Smooth muscle cell (in vitro differentiated cells): ENCODE results near the gene CDC42BPA. TPM values are rescaled to one million over a fixed set of nuclear protein-coding genes. Genes with fewer than 3 reads are reported as not detected.
"Not testable (repeated sequence)": the region's sequence is repeated elsewhere in the genome, so short reads cannot be mapped to it uniquely, and the experiment has no call there.

ENCODE experiments used
- DNase-seq: peaks from one replicate; lab custom pipeline; 2025; ENCODE audit not compliant: unreplicated experiment; lab: John Stamatoyannopoulos, UW
- H2AFZ ChIP-seq: fragments of 200-600 bp; sonication (generic); 2 replicates; pipeline ENCODE4 v1.6.0; 2016; ENCODE audit warnings: antibody characterized with exemption, low read depth, mild to moderate bottlenecking
- H3F3A ChIP-seq: fragments of 200-600 bp; sonication (generic); 2 replicates; pipeline ENCODE4 v1.6.0; 2017; ENCODE audit warnings: antibody characterized with exemption, low read depth
- H3K27ac ChIP-seq: fragments of 200-600 bp; sonication (generic); 2 replicates; pipeline ENCODE4 v1.5.1; 2016; ENCODE audit warnings: low read depth, mild to moderate bottlenecking
- H3K27me3 ChIP-seq: fragments of 200-600 bp; sonication (generic); 2 replicates; pipeline ENCODE4 v1.6.1; 2016; ENCODE audit warnings: low read depth, mild to moderate bottlenecking
- H3K36me3 ChIP-seq: fragments of 200-600 bp; sonication (generic); 2 replicates; pipeline ENCODE4 v1.5.1; 2016; ENCODE audit warnings: low read depth
- H3K4me1 ChIP-seq: fragments of 200-600 bp; sonication (generic); 2 replicates; pipeline ENCODE4 v1.5.1; 2016; ENCODE audit warnings: low read depth
- H3K4me2 ChIP-seq: fragments of 200-600 bp; sonication (generic); 2 replicates; pipeline ENCODE4 v1.6.0; 2016; ENCODE audit warnings: mild to moderate bottlenecking
- H3K4me3 ChIP-seq: fragments of 200-600 bp; sonication (generic); 2 replicates; pipeline ENCODE4 v1.5.1; 2016; ENCODE audit warnings: mild to moderate bottlenecking
- H3K79me2 ChIP-seq: fragments of 200-600 bp; sonication (generic); 2 replicates; pipeline ENCODE4 v1.6.0; 2016; ENCODE audit warnings: low read depth, mild to moderate bottlenecking
- H3K9ac ChIP-seq: fragments of 200-600 bp; sonication (generic); 2 replicates; pipeline ENCODE4 v1.6.0; 2016; ENCODE audit warnings: low read depth
- H3K9me3 ChIP-seq: fragments of 200-600 bp; sonication (generic); replicated peaks from 2 replicates; pipeline ENCODE4 v1.5.1; 2016; ENCODE audit warnings: low read depth
- H4K20me1 ChIP-seq: fragments of 200-600 bp; sonication (generic); 2 replicates; pipeline ENCODE4 v1.6.0; 2016; ENCODE audit warnings: low read depth
- CTCF ChIP-seq: fragments of 200-600 bp; sonication (generic); IDR thresholded peaks from 2 replicates; pipeline ENCODE4 v1.5.1; 2017; ENCODE audit warnings: borderline replicate concordance, mild to moderate bottlenecking, antibody characterized with exemption; ENCODE audit not compliant: insufficient read depth, poor library complexity, severe bottlenecking
- WGBS: methylation state at CpG from one replicate; pipeline ENCODE4 v1.1.7; 2016; ENCODE audit warnings: low lambda C conversion rate; 5-methylcytosine and 5-hydroxymethylcytosine counted together
- polyA plus RNA-seq: library from polyadenylated mRNA; unstranded; fragments of >200 nt; fragmentation: Nextera tagmentation; extraction: Ambion mirVana; gene quantifications from 2 replicates; pipeline ENCODE4 v1.2.1, GENCODE V29; 2016
- total RNA-seq: library from RNA; depleted of rRNA; stranded (reverse); fragments of >200 nt; gene quantifications from 2 replicates; pipeline ENCODE4 v1.2.3, GENCODE V29; 2014

CDC42BPA gene
- total and polyA plus RNA-seq, 2 experiments from 2014 or later: 14.8 to 34.9 TPM

- Histone ChIP-seq H3F3A (no peaks in the 10 kb centered on the region), H3K27me3 (no peaks in the 10 kb centered on the region), H3K9ac (no peak overlapping the region), H3K36me3 (peaks cover 16% of the 10 kb centered on the region), H3K4me2 (no peak overlapping the region), H3K9me3 (no peaks in the 10 kb centered on the region), H3K79me2 (no peaks in the 10 kb centered on the region), H4K20me1 (no peaks in the 10 kb centered on the region), H3K4me1 (no peaks in the 10 kb centered on the region), H2AFZ (no peak overlapping the region), H3K4me3 (no peak overlapping the region), H3K27ac (no peak overlapping the region)
- 98% methylated on average over 2 of the region's 2 CpGs for WGBS
- TF ChIP-seq CTCF: no peak
- DNase-seq: no peak
Observed at GRCh38 chr1:227111782-227112181, 206.5 kb downstream of the CDC42BPA start.

GRCh38 chr1:227105291-227105690 lies 213.0 kb downstream of the CDC42BPA start:
- H4K20me1 ChIP-seq, H3K4me1 ChIP-seq, H3K9me3 ChIP-seq, DNase-seq, H3K27ac ChIP-seq, H3K9ac ChIP-seq, H3K79me2 ChIP-seq, H3F3A ChIP-seq, H3K36me3 ChIP-seq, H2AFZ ChIP-seq, H3K4me3 ChIP-seq, H3K4me2 ChIP-seq, H3K27me3 ChIP-seq: not testable (repeated sequence)
- 97% methylated on average over 3 of the region's 3 CpGs for WGBS

- Histone ChIP-seq H3K36me3 (peaks cover 10% of the 10 kb centered on the region), H3F3A (no peaks in the 10 kb centered on the region), H3K27me3 (no peaks in the 10 kb centered on the region), H3K4me3 (no peak overlapping the region), H4K20me1 (no peaks in the 10 kb centered on the region), H3K9me3 (peaks cover 3% of the 10 kb centered on the region), H3K4me1 (no peaks in the 10 kb centered on the region), H3K79me2 (no peaks in the 10 kb centered on the region), H3K9ac (no peak overlapping the region), H3K4me2 (no peak overlapping the region), H3K27ac (no peak overlapping the region), H2AFZ (no peak overlapping the region)
- TF ChIP-seq CTCF: no peak
- WGBS: 81% methylated on average over 5 of the region's 5 CpGs
- no peak for DNase-seq
Observed at GRCh38 chr1:227102056-227102455, 216.2 kb downstream of the CDC42BPA start.

GRCh38 chr1:227094249-227094966 lies 223.9 kb downstream of the CDC42BPA start:
- Histone ChIP-seq H3K4me2 (no peak overlapping the region), H3K27ac (no peak overlapping the region), H3K9me3 (no peaks in the 10 kb centered on the region), H3K9ac (no peak overlapping the region), H3K4me3 (no peak overlapping the region), H4K20me1 (no peaks in the 10 kb centered on the region), H2AFZ (no peak overlapping the region), H3K27me3 (no peaks in the 10 kb centered on the region), H3F3A (no peaks in the 10 kb centered on the region), H3K36me3 (peaks cover 5% of the 10 kb centered on the region), H3K79me2 (no peaks in the 10 kb centered on the region), H3K4me1 (no peaks in the 10 kb centered on the region)
- TF ChIP-seq CTCF: no peak
- WGBS: 98% methylated on average over 2 of the region's 2 CpGs
- no peak for DNase-seq
